SK-N-SH treated with all-trans-retinoic acid at 6 μM for 48 hours (cell line): ENCODE results near the gene ARHGAP15.

ENCODE experiments used
- ISL1 ChIP-seq: fragments of 250-450 bp; sonication (Bioruptor Pico); IDR thresholded peaks from 2 replicates; pipeline ENCODE4 v2.1.2; 2022; ENCODE audit warnings: mild to moderate bottlenecking, moderate library complexity
- TCF4 ChIP-seq: fragments of 250-450 bp; sonication (Bioruptor Pico); IDR thresholded peaks from 2 replicates; pipeline ENCODE4 v1.8.0; 2021; ENCODE audit warnings: mild to moderate bottlenecking, moderate library complexity, borderline replicate concordance
- TF ChIP-seq, protein P1 (sequence below): fragments of 250-450 bp; sonication (Bioruptor Pico); IDR thresholded peaks from 2 replicates; pipeline ENCODE4 v1.8.0; 2020; ENCODE audit warnings: mild to moderate bottlenecking, moderate library complexity, borderline replicate concordance

GRCh38 chr2:143577489-143577888, 448.3 kb downstream of the ARHGAP15 start:
- TF ChIP-seq TCF4, result no peak
- TF ChIP-seq, protein P1, sequence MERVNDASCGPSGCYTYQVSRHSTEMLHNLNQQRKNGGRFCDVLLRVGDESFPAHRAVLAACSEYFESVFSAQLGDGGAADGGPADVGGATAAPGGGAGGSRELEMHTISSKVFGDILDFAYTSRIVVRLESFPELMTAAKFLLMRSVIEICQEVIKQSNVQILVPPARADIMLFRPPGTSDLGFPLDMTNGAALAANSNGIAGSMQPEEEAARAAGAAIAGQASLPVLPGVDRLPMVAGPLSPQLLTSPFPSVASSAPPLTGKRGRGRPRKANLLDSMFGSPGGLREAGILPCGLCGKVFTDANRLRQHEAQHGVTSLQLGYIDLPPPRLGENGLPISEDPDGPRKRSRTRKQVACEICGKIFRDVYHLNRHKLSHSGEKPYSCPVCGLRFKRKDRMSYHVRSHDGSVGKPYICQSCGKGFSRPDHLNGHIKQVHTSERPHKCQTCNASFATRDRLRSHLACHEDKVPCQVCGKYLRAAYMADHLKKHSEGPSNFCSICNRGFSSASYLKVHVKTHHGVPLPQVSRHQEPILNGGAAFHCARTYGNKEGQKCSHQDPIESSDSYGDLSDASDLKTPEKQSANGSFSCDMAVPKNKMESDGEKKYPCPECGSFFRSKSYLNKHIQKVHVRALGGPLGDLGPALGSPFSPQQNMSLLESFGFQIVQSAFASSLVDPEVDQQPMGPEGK (CRISPR knock-in tag), result no peak
- TF ChIP-seq ISL1 (CRISPR knock-in tag), result no peak
